ENCODE results near the gene ZNF583. TPM values are rescaled to one million over a fixed set of nuclear protein-coding genes. Genes with fewer than 3 reads are reported as not detected.
A peak's percentile ranks its signal among the peaks of the same experiment; 100 is the strongest.

The ZNF583 gene
- total and polyA plus RNA-seq, 9 of the 15 experiments (the other 6 are each of a cell fraction or from before 2014, with no cell fraction given) = 0.92 to 6.7 (median 3.0) TPM

DNA sequence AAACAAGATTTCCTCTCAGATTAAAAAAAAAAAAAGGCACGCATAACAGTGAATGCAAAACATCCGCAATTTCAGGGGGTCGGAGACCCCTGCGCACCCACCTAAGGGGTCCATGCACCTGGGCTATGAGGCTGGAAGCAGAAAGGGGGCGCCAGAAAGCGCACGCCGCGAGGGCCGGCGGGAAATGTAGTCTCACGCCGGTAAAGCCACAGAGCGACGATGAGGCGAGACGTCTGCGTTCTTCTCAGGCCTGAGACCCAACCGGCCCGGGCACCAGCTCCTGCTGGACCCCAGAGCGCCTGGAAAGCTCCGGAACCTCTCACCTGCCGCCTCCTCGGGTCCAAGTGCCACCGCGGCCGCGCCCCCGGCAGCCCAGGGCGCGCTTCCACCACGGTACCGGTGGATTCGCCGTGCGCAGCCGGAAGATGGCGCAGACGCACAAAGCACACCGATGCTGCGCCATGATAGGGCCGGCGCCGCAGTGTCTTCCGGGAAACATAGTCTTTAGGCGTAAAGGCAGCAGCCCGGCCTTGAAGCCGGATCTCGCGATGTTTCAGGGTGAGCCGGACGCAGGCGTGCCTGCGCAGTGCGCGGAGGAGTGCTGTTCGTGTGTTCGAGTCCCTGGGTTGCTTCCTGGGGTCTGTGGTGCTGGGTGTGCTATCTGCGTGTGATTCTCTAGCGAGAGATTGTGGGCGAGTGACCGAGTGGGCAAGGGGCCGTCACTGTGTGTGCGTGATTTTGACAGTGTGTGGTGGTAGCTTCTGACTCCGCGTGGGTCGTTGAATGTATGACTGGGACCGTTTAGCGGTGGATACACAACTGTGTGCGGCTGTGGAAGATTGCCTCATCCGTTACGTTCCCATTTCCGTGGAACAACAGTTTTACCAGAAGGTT lies 10.8 kb upstream of the ZNF583 start, which contains the start of gene ZNF582 (continued):
- TF ChIP-seq GABPA (tag; conservative IDR thresholded peaks at IDR 0.05; ENCODE audit: low read depth) (peak; percentile 79), HDAC2 (IDR thresholded peaks at IDR 0.05) (peak; percentile 37; the same call in 1 of the 2 replicates), ZNF766 (CRISPR knock-in tag; conservative IDR thresholded peaks at IDR 0.05) (peak; percentile 55; the same call in 1 of the 2 replicates), RCOR1 (IDR thresholded peaks at IDR 0.05; ENCODE audit: borderline replicate concordance in 1 of 2, low read depth in 2 of 2, low read length in 2 of 2) (0 out of 4 replicates have a peak, but pooled peaks of 1 of the 2 experiments have one; percentile 11), PHF8 (IDR thresholded peaks at IDR 0.05; ENCODE audit: borderline replicate concordance, low read length) (peak; percentile 89), ADNP (tag; IDR thresholded peaks at IDR 0.05) (peak; percentile 90), ZNF134 (CRISPR knock-in tag; conservative IDR thresholded peaks at IDR 0.05) (0 out of 2 replicates have a peak, but pooled peaks have one; percentile 5), MTF1 (CRISPR knock-in tag; IDR thresholded peaks at IDR 0.05; ENCODE audit: borderline replicate concordance) (0 out of 2 replicates have a peak, but pooled peaks have one; percentile 18), NRF1 (conservative IDR thresholded peaks at IDR 0.05 in 1 of 2, IDR thresholded peaks at IDR 0.05 in 1 of 2) (peak; percentile 94 to 95), SIX5 (IDR thresholded peaks at IDR 0.05; ENCODE audit: borderline replicate concordance in 1 of 2, insufficient read depth in 1 of 2, low read depth in 1 of 2, low read length in 2 of 2) (peak; percentile 82 to 84), POLR2A (conservative IDR thresholded peaks at IDR 0.05) (peak; percentile 78), PCBP1 (IDR thresholded peaks at IDR 0.05; ENCODE audit: low read depth, low read length, poor library complexity, severe bottlenecking) (no peak), CREM (IDR thresholded peaks at IDR 0.05; ENCODE audit: low read depth) (peak; percentile 83), POLR2G (IDR thresholded peaks at IDR 0.05; ENCODE audit: low read depth, low read length) (peak; percentile 95), HDAC1 (IDR thresholded peaks at IDR 0.05) (peak in 1 of 2 experiments; percentile 39; a peak in 1 of 4 replicates), ZNF644 (tag; IDR thresholded peaks at IDR 0.05; ENCODE audit: low read depth) (0 out of 2 replicates have a peak, but pooled peaks have one; percentile 70)
- TF ChIP-seq, protein P1, sequence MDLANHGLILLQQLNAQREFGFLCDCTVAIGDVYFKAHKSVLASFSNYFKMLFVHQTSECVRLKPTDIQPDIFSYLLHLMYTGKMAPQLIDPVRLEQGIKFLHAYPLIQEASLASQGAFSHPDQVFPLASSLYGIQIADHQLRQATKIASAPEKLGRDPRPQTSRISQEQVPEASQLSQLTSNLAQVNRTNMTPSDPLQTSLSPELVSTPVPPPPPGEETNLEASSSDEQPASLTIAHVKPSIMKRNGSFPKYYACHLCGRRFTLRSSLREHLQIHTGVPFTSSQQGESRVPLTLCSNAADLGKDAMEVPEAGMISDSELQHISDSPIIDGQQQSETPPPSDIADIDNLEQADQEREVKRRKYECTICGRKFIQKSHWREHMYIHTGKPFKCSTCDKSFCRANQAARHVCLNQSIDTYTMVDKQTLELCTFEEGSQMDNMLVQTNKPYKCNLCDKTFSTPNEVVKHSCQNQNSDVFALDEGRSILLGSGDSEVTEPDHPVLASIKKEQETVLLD (IDR thresholded peaks at IDR 0.05) = peak; percentile 93
- TF ChIP-seq, protein P2, sequence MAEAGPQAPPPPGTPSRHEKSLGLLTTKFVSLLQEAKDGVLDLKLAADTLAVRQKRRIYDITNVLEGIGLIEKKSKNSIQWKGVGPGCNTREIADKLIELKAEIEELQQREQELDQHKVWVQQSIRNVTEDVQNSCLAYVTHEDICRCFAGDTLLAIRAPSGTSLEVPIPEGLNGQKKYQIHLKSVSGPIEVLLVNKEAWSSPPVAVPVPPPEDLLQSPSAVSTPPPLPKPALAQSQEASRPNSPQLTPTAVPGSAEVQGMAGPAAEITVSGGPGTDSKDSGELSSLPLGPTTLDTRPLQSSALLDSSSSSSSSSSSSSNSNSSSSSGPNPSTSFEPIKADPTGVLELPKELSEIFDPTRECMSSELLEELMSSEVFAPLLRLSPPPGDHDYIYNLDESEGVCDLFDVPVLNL (CRISPR knock-in tag; IDR thresholded peaks at IDR 0.05; ENCODE audit: low read depth) = no peak
- TF ChIP-seq, protein P3, sequence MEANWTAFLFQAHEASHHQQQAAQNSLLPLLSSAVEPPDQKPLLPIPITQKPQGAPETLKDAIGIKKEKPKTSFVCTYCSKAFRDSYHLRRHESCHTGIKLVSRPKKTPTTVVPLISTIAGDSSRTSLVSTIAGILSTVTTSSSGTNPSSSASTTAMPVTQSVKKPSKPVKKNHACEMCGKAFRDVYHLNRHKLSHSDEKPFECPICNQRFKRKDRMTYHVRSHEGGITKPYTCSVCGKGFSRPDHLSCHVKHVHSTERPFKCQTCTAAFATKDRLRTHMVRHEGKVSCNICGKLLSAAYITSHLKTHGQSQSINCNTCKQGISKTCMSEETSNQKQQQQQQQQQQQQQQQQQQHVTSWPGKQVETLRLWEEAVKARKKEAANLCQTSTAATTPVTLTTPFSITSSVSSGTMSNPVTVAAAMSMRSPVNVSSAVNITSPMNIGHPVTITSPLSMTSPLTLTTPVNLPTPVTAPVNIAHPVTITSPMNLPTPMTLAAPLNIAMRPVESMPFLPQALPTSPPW (CRISPR knock-in tag; IDR thresholded peaks at IDR 0.05) = peak; percentile 30; the same call in 1 of the 2 replicates
- TF ChIP-seq, protein P4, sequence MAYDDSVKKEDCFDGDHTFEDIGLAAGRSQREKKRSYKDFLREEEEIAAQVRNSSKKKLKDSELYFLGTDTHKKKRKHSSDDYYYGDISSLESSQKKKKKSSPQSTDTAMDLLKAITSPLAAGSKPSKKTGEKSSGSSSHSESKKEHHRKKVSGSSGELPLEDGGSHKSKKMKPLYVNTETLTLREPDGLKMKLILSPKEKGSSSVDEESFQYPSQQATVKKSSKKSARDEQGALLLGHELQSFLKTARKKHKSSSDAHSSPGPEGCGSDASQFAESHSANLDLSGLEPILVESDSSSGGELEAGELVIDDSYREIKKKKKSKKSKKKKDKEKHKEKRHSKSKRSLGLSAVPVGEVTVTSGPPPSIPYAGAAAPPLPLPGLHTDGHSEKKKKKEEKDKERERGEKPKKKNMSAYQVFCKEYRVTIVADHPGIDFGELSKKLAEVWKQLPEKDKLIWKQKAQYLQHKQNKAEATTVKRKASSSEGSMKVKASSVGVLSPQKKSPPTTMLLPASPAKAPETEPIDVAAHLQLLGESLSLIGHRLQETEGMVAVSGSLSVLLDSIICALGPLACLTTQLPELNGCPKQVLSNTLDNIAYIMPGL (CRISPR knock-in tag; IDR thresholded peaks at IDR 0.05) = peak; percentile 58
